Measurements from ENCODE around the gene BAG3.

DNA sequence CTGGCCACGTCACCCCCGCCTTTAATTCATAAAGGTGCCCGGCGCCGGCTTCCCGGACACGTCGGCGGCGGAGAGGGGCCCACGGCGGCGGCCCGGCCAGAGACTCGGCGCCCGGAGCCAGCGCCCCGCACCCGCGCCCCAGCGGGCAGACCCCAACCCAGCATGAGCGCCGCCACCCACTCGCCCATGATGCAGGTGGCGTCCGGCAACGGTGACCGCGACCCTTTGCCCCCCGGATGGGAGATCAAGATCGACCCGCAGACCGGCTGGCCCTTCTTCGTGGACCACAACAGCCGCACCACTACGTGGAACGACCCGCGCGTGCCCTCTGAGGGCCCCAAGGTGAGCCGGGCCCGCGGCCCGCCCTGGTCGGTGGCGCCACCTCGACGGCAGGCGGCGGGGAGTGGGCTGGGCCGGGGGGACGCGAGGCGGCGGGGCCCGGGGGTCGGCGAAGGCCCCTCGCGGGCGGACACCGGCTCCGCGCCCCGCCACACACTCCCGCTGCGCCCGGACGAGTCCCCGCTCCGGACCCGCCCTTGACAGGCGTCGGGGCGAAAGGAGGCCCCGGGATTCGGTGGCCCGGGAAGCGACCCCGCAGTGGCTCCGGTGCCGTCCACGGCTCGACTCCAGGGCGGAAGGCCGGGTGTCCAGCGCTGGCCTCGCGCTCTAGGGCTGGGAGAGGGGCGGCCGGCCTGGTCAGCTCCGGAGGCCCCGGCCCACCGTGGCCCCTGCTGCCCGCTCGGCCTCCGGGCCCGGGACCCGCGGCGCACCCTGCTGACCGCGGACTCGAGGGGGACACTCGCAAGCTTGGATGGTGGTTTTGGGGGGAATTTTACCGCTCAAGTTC is 557 bp downstream of the BAG3 start:
- TF ChIP-seq, protein P1, sequence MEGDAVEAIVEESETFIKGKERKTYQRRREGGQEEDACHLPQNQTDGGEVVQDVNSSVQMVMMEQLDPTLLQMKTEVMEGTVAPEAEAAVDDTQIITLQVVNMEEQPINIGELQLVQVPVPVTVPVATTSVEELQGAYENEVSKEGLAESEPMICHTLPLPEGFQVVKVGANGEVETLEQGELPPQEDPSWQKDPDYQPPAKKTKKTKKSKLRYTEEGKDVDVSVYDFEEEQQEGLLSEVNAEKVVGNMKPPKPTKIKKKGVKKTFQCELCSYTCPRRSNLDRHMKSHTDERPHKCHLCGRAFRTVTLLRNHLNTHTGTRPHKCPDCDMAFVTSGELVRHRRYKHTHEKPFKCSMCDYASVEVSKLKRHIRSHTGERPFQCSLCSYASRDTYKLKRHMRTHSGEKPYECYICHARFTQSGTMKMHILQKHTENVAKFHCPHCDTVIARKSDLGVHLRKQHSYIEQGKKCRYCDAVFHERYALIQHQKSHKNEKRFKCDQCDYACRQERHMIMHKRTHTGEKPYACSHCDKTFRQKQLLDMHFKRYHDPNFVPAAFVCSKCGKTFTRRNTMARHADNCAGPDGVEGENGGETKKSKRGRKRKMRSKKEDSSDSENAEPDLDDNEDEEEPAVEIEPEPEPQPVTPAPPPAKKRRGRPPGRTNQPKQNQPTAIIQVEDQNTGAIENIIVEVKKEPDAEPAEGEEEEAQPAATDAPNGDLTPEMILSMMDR (conservative IDR thresholded peaks at IDR 0.05; ENCODE audit: low read length) = no peak
- no peak for TF ChIP-seq EZH2phosphoT487 (IDR thresholded peaks at IDR 0.05; ENCODE audit: borderline replicate concordance, low read depth, low read length)
